ENCODE data around the gene PLOD3. TPM values are rescaled to one million over a fixed set of nuclear protein-coding genes. Genes with fewer than 3 reads are reported as not detected.

The PLOD3 gene
- total and polyA plus RNA-seq, 2 of the 8 experiments (the other 6 are each of a cell fraction or from before 2014, with no cell fraction given) = 28.4 to 47.2 TPM

DNA sequence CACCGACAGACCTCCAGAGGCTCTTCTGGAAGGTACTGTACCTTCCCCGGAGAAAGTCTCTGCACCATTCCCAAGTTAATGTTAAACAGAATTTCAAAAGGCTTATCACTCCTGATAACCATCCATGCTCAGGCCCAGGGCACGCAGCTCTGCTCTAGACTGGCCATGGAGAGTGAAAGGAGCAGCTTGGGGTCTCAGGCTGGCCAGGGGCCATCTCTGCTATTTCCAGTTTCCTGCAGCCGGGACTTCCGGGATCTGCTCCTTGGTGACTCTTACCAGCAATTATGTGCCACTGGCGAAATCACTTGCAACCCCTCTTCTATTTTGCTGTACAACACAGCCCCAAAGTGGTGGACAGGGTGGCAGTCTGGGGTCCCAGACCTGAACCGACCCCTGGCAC, 14.3 kb upstream of the PLOD3 start:
- H4K5ac ChIP-seq (ENCODE audit: insufficient read length, low read depth, low read length) = no peak overlapping the region
- no peaks in the 10 kb centered on the region for H3K79me2 ChIP-seq (ENCODE audit: control insufficient read depth in 1 of 2, insufficient read depth in 2 of 2, low read length in 2 of 2)
- ChIA-PET POLR2A (ENCODE audit: partially characterized antibody) (interaction anchor here (0.9 to 3.9 kb wide), 8 partner anchors 9 to 51 kb away, joined by 3 to 23 read pairs (median 5); partner anchors contain the start of genes FIS1, MOGAT3, PLOD3 and ZNHIT1), CTCF (ENCODE audit: partially characterized antibody) (interaction anchor here (0.8 to 6.5 kb wide), 4 partner anchors 9 to 50 kb away, joined by 3 to 69 read pairs (median 28); partner anchors contain the start of gene FIS1)
- H3K18ac ChIP-seq (ENCODE audit: extremely low read depth, low read length) = no peak overlapping the region
- no peaks in the 10 kb centered on the region for H3K9me3 ChIP-seq (ENCODE audit: insufficient read depth in 2 of 2, low read depth in 1 of 2, low read length in 1 of 2)
- H3K27me3 ChIP-seq (replicated peaks in 1 of 4; ENCODE audit: control insufficient read depth in 3 of 4, extremely low read depth in 1 of 4, insufficient read depth in 3 of 4, low read length in 3 of 4) = no peaks in the 10 kb centered on the region
- H3K56ac ChIP-seq (replicated peaks; ENCODE audit: insufficient read length, low read depth, low read length) = no peak overlapping the region
- H2AK5ac ChIP-seq (ENCODE audit: low read depth, low read length) = no peak overlapping the region
- H2BK120ac ChIP-seq (replicated peaks; ENCODE audit: low read depth, low read length) = no peak overlapping the region
- H2BK15ac ChIP-seq (ENCODE audit: low read length) = 0 out of 2 replicates have a peak overlapping the region, but pooled peaks have one; percentile 29
- no peak overlapping the region for H3K4ac ChIP-seq (replicated peaks; ENCODE audit: insufficient read length, low read depth, low read length)
- H3K36me3 ChIP-seq (ENCODE audit: control insufficient read depth in 2 of 4, insufficient read depth in 4 of 4, low read length in 3 of 4) = no peaks in the 10 kb centered on the region; a peak in 1 of 8 replicates
- peak overlapping the region; percentile 70 to 79 for H3K4me2 ChIP-seq (ENCODE audit: insufficient read depth in 1 of 2, low read depth in 2 of 2, low read length in 2 of 2)
- peaks cover 6% of the 10 kb centered on the region; the same call in 1 of the 2 replicates for H3K23me2 ChIP-seq (ENCODE audit: low read depth, low read length)
- FAIRE-seq (no peak), DNase-seq (ENCODE audit: low read depth in 1 of 2, low spot score in 2 of 2) (no peak)
- no peak overlapping the region for H2AFZ ChIP-seq (ENCODE audit: low read length)
- H2BK12ac ChIP-seq (ENCODE audit: low read depth, low read length) = peak overlapping the region; percentile 17; the same call in 1 of the 2 replicates
- peak overlapping the region; percentile 65 for H4K91ac ChIP-seq (replicated peaks; ENCODE audit: insufficient read length, low read length)
- peak overlapping the region; percentile 75 for H2BK5ac ChIP-seq (ENCODE audit: low read depth, low read length)
- peak overlapping the region in 2 of 4 experiments; percentile 4 to 13; a peak in 2 of 7 replicates for H3K9ac ChIP-seq (replicated peaks in 1 of 4; ENCODE audit: extremely low read depth in 1 of 4, low read depth in 3 of 4, low read length in 3 of 4)
- H3K27ac ChIP-seq (ENCODE audit: low read depth, low read length) = no peak overlapping the region
- peak overlapping the region; percentile 44 to 67 (median 58); a peak in 7 of 8 replicates for H3K4me3 ChIP-seq (ENCODE audit: extremely low read depth in 1 of 4, insufficient read depth in 2 of 4, low read depth in 3 of 4, low read length in 4 of 4)
- no peak overlapping the region for H3K14ac ChIP-seq (ENCODE audit: insufficient read length)
- 88% methylated on average over 7 of the region's 7 CpGs; no CpG with 5 or more reads in 1 of the 2 experiments for WGBS, 2 experiments (ENCODE audit: extremely low coverage in 1 of 2, insufficient coverage in 1 of 2, insufficient read length in 1 of 2, insufficient replicate concordance in 2 of 2, low coverage in 1 of 2, low lambda C conversion rate in 2 of 2, missing lambda C conversion rate in 1 of 2)
- no peak overlapping the region for H3K23ac ChIP-seq (ENCODE audit: insufficient read length)
- H4K8ac ChIP-seq (ENCODE audit: extremely low read depth, insufficient read depth, low read length) = peak overlapping the region; percentile 57
- peaks cover 0 to 22% (median 9%) of the 10 kb centered on the region in 4 experiments; a peak in 5 of 7 replicates for H3K4me1 ChIP-seq (replicated peaks in 1 of 4; ENCODE audit: control insufficient read depth in 3 of 4, insufficient read depth in 4 of 4, low read length in 3 of 4)
- H3K79me1 ChIP-seq (ENCODE audit: low read depth, low read length) = no peaks in the 10 kb centered on the region
- 0 out of 2 replicates have a peak overlapping the region, but pooled peaks have one; percentile 72 for H2BK20ac ChIP-seq (ENCODE audit: low read length)
- H4K20me1 ChIP-seq (replicated peaks in 1 of 2; ENCODE audit: control insufficient read depth in 1 of 2, insufficient read depth in 2 of 2, low read length in 2 of 2) = peaks cover 0 to 4% of the 10 kb centered on the region in 2 experiments
- TF ChIP-seq SAP30 (IDR thresholded peaks at IDR 0.05; ENCODE audit: insufficient read depth, insufficient replicate concordance, low read length) = no peak
- TF ChIP-seq CBX5 (IDR thresholded peaks at IDR 0.05; ENCODE audit: low read depth, low read length) = no peak
- TF ChIP-seq USF2 (IDR thresholded peaks at IDR 0.05; ENCODE audit: low read length) = no peak
- TF ChIP-seq GTF2F1 (IDR thresholded peaks at IDR 0.05; ENCODE audit: borderline replicate concordance, low read depth, low read length) = no peak
- TF ChIP-seq, protein P1, sequence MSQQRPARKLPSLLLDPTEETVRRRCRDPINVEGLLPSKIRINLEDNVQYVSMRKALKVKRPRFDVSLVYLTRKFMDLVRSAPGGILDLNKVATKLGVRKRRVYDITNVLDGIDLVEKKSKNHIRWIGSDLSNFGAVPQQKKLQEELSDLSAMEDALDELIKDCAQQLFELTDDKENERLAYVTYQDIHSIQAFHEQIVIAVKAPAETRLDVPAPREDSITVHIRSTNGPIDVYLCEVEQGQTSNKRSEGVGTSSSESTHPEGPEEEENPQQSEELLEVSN (IDR thresholded peaks at IDR 0.05) = no peak
- TF ChIP-seq EP300 (IDR thresholded peaks at IDR 0.05; ENCODE audit: borderline replicate concordance in 1 of 2, low read depth in 2 of 2, low read length in 2 of 2) = no peak
- no peak for TF ChIP-seq JUND (IDR thresholded peaks at IDR 0.05; ENCODE audit: low read length)
- no peak for TF ChIP-seq RXRA (IDR thresholded peaks at IDR 0.05; ENCODE audit: insufficient read depth, low read depth, low read length)
- TF ChIP-seq BRCA1 (IDR thresholded peaks at IDR 0.05; ENCODE audit: low read depth, low read length) = no peak
- no peak for TF ChIP-seq TAF7 (optimal IDR thresholded peaks at IDR 0.05; ENCODE audit: borderline replicate concordance, low read depth, low read length)
- no peak for TF ChIP-seq EGR1 (IDR thresholded peaks at IDR 0.05; ENCODE audit: borderline replicate concordance, low read depth, low read length)
